T47D (cell line): ENCODE data around the gene MLF2.
A peak's percentile ranks its signal among the peaks of the same experiment; 100 is the strongest.
"Not testable (repeated sequence)": the region's sequence is repeated elsewhere in the genome, so short reads cannot be mapped to it uniquely, and the experiment has no call there.

Experiments
- DNase-seq, 2 experiments: peaks; one replicate each; pipeline versions ENCODE4 v3.0.0 to v3.0.0-alpha.2; 2011 to 2012; ENCODE audit warnings: low read depth in 1 of 2, low spot score in 1 of 2
- JUND ChIP-seq: IDR thresholded peaks from 2 replicates; pipeline ENCODE4 v1.6.1; 2012; ENCODE audit warnings: low read depth
- in situ Hi-C: cut with HindIII; loops from 2 replicates; pipeline ENCODE4 v1.10.0; 2016; ENCODE audit warnings: low sequenced_read_pairs, low pct_unique_long_range_greater_than_20kb

The MLF2 gene

GRCh38 chr12:6729186-6729585 is 23.8 kb downstream of the MLF2 start:
- DNase-seq = no peak
- TF ChIP-seq JUND = no peak
- in situ Hi-C loops = no loop called here

GRCh38 chr12:6725350-6725749 is 27.6 kb downstream of the MLF2 start:
- no peak for DNase-seq
- TF ChIP-seq JUND = no peak
- in situ Hi-C loops = no loop called here

- in situ Hi-C loops = no loop called here
- no peak for DNase-seq
- TF ChIP-seq JUND = no peak
Observed at GRCh38 chr12:6724409-6724797, 28.5 kb downstream of the MLF2 start.

- DNase-seq = peak; percentile 64 to 94
- in situ Hi-C loops = no loop called here
- no peak for TF ChIP-seq JUND
Observed at GRCh38 chr12:6723607-6724408, 29.1 kb downstream of the MLF2 start, which contains the start of gene COPS7A. COPS7A (plus strand) TSS chr12:6724046; CDS start chr12:6724657, 611 bp downstream.

- no peak for DNase-seq
- in situ Hi-C loops = no loop called here
- no peak for TF ChIP-seq JUND
Observed at GRCh38 chr12:6722863-6723262, 30.1 kb downstream of the MLF2 start.

- in situ Hi-C loops = no loop called here
- no peak for TF ChIP-seq JUND
- DNase-seq = no peak
Observed at GRCh38 chr12:6716874-6717437, 36.0 kb downstream of the MLF2 start.

- in situ Hi-C loops, DNase-seq: not testable (repeated sequence)
Observed at GRCh38 chr12:6716031-6716873, 36.7 kb downstream of the MLF2 start.

GRCh38 chr12:6708960-6709394 is 44.0 kb downstream of the MLF2 start:
- no peak for DNase-seq
- no peak for TF ChIP-seq JUND
- in situ Hi-C loops = no loop called here

- in situ Hi-C loops, DNase-seq: not testable (repeated sequence)
Observed at GRCh38 chr12:6708351-6708750, 44.6 kb downstream of the MLF2 start.

- peak in 1 of 2 experiments; percentile 3 for DNase-seq
- in situ Hi-C loops = no loop called here
- no peak for TF ChIP-seq JUND
Observed at GRCh38 chr12:6703631-6704030, 49.3 kb downstream of the MLF2 start.

GRCh38 chr12:6701078-6701768 is 51.7 kb downstream of the MLF2 start:
- peak in 1 of 2 experiments; percentile 3 for DNase-seq
- in situ Hi-C loops = no loop called here
- no peak for TF ChIP-seq JUND

GRCh38 chr12:6700646-6701051 is 52.3 kb downstream of the MLF2 start, which contains the start of gene PIANP:
PIANP (minus strand) TSS chr12:6700815; CDS start chr12:6698061, 2,754 bp downstream.
- DNase-seq = peak; percentile 20 to 23
- in situ Hi-C loops = no loop called here
- TF ChIP-seq JUND = no peak
